SH-SY5Y (cell line): Measurements from ENCODE around the gene OSBPL8.

Experiments
- GATA2 ChIP-seq: IDR thresholded peaks from 2 replicates; pipeline ENCODE4 v1.6.1; 2011; ENCODE audit warnings: mild to moderate bottlenecking, low read depth, low read length
- GATA3 ChIP-seq: IDR thresholded peaks from 2 replicates; pipeline ENCODE4 v1.6.1; 2011; ENCODE audit warnings: low read depth, mild to moderate bottlenecking, low read length, moderate library complexity

The OSBPL8 gene

DNA sequence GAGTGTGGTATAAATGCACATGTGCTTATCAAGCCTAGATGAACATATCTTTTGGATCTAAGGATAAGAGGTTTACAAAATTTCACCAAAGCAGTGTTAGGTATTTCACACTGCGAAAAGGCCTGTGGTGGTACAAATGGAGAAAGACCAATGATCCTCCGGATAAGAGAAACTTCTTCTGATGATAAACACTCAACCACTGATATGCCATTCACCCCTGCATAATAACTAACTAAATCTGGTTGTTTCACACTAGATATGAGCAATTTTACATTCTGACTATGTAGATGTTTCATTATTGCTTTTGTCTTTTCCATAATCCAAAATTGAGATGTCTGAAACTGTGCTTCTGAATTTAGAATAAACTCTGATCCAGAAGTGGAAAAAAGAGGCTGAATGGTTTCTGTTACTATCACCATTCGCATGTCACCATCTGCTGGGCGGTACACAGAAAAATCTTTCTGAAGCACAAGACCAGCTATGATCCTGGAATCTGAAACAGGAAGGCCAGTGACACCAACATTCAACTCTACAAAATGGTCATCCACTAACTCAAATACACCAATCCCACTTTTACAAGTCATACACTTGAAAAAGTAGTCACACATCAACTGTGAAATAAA lies 212.7 kb downstream of the OSBPL8 start:
- TF ChIP-seq GATA2 (no peak), GATA3 (no peak)

DNA sequence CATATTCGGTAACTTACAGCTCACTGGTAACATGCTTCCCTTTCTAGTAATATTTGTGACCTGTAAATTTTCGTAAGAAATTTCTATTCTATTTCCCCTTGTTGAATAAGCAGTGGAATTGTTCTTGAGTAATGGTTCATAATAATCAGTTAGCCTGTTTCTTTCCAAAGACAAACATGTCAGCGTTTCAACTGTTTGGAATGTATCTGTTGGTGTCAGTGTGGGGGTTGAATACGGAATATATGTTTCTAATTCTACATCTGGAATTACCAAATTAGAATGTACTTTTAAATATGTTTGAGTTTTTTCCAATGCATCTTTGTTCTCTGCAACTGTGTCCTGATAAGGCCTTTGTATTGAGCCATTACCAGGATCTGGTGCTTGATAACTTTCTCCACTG lies 213.3 kb downstream of the OSBPL8 start:
- TF ChIP-seq GATA3 (no peak), GATA2 (no peak)

DNA sequence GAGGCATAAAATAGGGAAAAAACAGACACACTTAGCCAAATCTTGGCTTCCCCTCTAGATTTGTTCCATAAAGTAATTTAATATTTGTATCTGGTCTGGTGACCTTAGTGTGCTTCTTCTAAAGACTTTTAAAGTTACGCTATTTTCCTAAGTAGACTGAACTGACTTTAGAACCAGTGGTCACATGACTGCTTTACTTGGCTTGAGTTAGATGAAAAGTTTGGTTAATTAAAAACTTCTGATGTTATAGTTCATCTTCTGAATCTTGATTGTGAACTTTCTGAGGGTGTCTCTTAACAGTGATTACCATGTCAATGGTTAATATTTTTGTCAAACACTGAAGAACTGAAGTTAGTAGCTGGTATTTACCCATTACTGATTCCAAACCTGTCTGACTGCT lies 214.0 kb downstream of the OSBPL8 start:
- TF ChIP-seq GATA2, result no peak
- TF ChIP-seq GATA3, result no peak

DNA sequence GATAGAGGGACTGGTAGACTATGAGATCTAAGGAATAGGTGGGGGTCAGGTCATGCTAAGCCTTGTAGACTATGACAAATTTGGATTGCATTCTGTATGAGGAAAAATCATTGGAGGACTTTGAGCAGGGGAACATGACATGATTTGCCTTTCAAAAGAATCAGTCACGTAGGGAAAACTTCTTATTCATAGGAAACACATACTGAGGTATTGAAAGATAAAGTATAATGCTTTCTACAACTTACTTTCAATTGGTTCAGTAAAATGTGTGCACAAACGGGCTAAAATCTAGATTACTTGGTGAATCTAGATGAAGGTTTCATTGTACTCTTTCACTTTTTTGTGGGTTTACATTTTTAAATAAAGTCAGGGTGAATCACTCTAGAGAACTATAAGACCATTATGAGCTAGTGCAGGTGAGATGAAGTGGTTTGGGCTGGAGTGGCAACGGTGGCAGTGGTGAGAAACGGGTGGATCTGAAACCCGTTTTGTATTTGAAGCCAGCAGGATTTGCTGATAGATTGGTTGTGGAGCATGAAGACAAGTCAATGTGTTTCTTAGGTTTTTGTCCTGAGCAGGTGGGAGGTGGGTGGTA lies 218.0 kb downstream of the OSBPL8 start:
- no peak for TF ChIP-seq GATA3
- TF ChIP-seq GATA2, result no peak

DNA sequence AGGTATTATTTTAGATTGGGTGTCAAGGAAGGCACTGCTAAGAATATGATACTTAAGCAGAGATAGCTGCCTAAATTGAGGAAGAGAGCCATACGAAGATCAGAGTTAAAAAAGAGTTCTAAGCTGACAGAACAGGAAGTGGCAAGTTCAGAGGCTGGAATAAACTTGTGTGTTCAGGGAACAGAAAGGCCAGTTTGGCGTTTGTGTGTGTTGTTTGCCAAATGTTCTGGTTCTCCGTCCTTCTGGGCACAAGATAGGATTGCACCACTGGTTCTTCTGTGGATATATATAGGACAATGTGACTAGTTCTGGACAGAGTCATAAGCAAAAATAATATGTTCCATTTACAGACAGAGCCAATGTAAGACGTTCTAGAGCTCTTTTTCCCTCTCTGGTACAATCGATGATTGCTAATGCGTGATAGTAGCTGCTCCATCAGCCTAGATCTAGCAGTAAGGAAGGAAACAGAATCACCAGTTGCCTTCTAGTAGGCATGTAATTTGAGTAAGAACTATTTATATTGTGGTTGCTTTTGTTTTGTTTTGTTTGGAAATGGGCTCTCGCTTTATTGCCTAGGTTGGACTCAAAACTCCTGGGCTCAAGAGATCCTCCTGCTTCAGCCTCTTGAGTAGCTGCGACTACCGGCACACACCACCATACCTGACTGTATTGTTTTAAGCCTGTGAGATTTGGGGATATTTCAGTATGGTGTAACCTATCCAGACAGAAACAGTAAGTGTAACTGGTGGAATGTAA lies 218.7 kb downstream of the OSBPL8 start:
- TF ChIP-seq GATA2, result no peak
- TF ChIP-seq GATA3, result no peak

DNA sequence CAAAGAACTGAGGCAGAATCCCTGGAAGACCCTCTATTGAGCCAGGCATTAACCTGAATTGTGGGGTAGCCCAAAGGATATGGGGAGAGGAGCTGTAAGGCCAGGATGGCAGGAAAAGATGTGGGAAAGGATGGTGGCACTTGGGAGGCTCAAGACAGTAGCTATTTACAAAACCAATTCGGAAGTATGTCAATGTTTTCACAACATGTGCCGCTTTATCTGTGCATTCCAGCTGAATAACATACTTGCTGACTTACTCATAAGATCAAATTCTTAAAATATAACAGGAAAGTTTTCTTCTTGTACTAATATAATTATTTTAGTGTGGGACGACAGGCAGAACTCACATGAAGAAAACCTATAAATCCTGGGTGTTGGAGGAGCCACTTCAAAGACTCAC lies 222.0 kb downstream of the OSBPL8 start:
- TF ChIP-seq GATA2 (no peak), GATA3 (no peak)

DNA sequence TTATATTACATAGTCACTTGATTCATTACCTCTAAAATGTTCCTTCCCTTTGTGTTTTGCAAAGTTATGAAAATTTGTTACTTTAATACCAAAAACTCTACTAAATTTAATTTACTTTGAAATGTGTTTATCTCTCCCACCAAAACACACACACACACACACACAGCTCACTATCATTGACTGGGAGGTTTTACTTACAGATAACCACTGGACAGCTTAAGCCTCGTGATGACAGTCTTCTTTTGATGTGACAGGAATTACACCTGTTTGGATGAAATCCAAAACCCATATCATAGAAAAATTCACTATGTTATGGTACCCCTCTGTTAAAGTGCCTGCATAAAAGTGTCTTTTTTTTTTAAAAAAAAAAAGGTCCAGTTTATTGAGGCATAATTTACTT lies 227.0 kb downstream of the OSBPL8 start:
- TF ChIP-seq GATA2, result no peak
- TF ChIP-seq GATA3, result no peak

DNA sequence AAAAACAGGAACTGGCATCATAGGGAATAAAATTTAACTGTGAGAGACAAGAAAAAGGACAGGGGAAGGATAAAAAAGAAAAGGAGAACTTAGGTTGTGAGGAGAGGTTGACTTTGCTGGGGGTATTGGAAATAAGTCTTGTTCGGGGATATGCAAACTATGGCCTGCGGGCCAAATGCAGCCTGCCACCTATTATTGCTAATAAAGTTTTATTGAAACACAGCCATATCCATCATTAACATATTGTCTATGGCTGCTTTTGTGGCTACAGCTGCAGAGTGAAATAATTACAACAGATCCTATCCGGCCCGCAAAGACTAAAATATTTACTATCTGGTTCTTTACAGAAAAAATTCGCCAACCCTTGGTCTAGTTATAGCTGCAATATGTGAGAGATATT lies 230.0 kb downstream of the OSBPL8 start:
- TF ChIP-seq GATA3 (no peak), GATA2 (no peak)

DNA sequence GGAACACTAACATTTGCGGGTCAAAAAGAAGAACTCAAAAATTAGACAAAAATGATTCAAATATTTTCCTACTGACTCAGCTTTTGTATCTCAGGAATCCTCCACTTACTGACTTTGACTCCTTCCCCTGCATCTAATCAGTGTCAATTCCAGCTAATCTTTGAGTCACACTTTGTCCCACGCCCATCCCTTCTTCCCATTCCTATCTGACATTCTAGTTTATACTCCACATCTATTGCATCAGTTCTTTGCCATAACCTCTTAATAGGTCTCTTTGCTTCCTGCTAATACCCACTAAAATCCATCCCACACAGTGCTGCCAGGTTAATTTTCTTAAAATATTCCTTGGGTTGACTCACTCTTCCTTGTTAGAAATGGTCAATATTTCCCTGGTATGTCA lies 230.4 kb downstream of the OSBPL8 start:
- TF ChIP-seq GATA3 (no peak), GATA2 (no peak)

DNA sequence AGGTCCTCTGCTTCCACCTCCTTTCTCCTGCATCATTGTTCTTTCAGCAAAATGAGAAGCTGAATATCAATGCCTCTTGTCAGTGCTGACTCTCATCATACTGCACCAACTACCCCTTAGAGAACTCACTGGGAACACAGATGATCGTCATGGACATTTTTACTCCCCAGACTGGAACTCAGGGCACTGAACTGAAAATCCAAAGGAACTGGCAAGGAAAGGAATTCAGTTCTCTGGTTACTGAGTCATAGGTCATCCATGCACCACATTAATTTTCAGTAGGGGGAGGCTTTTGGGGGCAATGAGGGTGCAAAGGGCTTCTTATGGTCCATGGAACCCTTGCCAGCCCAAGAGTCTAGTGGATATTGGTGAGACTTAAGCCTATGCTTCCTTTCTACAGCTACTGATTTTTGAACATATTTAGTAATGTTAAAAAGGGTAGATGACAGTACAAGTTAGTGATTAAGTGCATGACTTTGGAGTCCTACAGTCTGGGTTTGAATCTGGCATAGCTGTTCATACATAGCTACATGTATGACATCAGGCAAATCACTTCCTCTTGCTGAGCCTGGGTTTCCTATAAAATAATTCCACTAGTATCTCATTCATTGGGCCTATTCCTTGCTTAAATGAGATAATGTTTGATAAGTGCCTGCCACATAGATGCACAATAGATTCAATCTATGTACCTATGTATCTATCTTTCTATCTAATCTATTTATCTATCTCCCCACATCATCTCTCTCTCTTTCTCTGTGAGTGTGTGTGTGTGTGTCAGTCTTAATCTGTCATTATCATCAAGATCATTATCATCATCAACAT lies 240.6 kb downstream of the OSBPL8 start:
- no peak for TF ChIP-seq GATA2
- no peak for TF ChIP-seq GATA3

DNA sequence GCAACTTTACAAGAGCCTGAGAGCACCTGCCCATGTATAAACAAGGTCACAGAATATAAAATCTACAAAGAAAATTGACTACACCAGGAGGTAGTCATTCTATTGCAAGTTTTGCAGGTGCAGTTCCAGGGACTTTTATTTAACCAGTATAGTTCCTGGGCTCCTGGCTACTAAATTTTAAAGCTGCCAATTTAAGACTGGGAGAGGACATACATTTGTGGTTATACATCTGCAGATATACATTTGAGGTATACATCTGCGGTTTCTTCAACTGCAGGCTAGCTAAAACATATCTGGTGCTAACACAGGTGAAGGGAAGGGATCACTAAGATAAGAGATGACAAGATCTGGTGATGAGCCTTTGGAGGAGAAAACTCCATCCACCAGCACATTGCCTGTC lies 241.6 kb downstream of the OSBPL8 start:
- TF ChIP-seq GATA2 (no peak), GATA3 (no peak)

DNA sequence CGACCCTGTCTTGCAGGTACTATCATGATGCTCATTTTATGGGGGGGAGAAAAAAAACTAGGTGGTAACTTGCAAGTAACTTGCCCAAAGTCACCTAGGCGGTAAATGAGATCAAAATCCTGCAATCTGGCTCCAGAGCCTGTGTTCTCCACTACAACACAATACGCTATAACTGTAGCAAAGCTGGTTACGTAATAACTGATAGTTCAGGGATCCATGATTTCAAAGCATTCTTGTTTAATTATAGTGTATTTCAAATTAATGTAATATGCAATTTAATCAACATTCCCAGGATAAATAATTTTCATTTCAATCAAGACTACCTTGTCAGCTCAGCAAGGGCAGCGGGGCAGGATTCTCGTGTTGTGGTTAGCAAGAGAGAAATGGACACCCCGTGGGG lies 243.1 kb downstream of the OSBPL8 start:
- TF ChIP-seq GATA3, result no peak
- no peak for TF ChIP-seq GATA2

DNA sequence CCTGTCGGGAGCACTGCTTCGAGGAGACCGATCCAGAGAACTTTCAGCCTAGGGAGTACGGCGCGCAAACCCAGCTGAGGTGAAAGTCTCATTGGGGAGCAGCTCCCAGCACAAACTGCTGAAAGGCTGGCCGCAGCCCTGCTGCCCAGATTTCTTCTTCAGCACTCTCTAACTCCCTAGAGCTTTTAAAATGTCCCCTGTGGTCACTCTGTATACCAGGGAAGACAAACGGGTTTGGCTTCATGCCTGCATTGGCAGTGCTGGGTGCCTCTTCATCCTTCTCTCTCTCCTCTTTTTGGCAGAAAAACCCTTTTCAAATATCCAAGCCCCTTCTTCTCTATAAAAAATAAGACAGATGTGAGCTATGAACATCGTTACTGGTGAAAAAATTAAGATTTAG lies 246.3 kb downstream of the OSBPL8 start:
- no peak for TF ChIP-seq GATA3
- TF ChIP-seq GATA2, result no peak

DNA sequence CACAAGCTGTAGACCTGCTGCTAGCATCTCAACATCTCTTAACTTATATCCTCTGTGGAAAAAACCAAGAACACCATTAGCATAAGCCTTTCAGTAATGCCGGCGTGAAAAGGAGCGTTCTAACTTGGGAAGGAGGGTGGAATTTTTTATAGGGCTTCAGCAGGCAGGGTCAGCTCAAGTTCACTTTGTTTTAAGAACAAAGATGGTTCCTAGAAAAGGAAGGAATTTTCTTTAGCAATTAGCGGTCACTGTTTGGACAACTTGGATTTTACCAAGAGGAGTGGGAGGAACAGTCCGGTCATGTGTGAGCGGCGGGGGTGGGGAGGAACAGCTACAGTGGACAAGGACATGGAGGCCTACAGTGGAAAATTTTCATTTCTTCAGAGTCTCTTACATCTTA lies 247.3 kb downstream of the OSBPL8 start:
- TF ChIP-seq GATA2 (no peak), GATA3 (no peak)

DNA sequence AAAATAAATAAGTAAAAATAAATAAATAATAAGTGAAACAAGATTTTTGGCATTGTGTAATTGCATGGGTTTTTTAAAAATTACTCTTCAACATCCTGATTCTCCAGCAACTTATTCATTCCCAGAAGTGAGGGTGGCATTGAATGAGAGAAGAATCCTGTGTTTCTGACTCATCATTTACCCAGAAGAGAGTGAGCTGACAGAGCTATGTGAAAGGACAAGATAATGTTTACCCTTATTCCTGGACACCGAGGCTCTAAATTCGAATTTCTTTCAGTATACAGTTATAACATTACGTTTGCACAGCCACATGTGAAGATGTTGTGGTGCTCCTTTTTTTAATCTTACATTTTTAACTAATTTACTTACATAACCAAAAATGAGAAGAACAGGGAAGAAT lies 247.8 kb downstream of the OSBPL8 start:
- TF ChIP-seq GATA3 (no peak), GATA2 (no peak)
